ENCODE data around the gene TGIF2. TPM values are rescaled to one million over a fixed set of nuclear protein-coding genes. Genes with fewer than 3 reads are reported as not detected.
A peak's percentile ranks its signal among the peaks of the same experiment; 100 is the strongest.

The TGIF2 gene
- total and polyA plus RNA-seq, 2 of the 13 experiments (the other 11 are each of a cell fraction or from before 2014, with no cell fraction given), result 41.3 to 53.9 TPM

GRCh38 chr20:36632147-36632486 lies 58.7 kb downstream of the TGIF2 start (continued):
- TF ChIP-seq ZMAT5 (CRISPR knock-in tag; IDR thresholded peaks at IDR 0.05; ENCODE audit: borderline replicate concordance, low read depth), result no peak
- peak; percentile 31; the same call in 1 of the 2 replicates for TF ChIP-seq NR0B2 (CRISPR knock-in tag; IDR thresholded peaks at IDR 0.05)
- no peak for TF ChIP-seq ZNF703 (CRISPR knock-in tag; IDR thresholded peaks at IDR 0.05; ENCODE audit: borderline replicate concordance)
- no peak for TF ChIP-seq ZNF530 (CRISPR knock-in tag; IDR thresholded peaks at IDR 0.05; ENCODE audit: low read depth)

GRCh38 chr20:36632487-36633284 lies 59.3 kb downstream of the TGIF2 start:
- TSS peak; percentile 65 for BruUV-seq (replicated peaks)
- H3K4me2 ChIP-seq (ENCODE audit: low read depth, low read length), result peak overlapping the region; percentile 88
- ATAC-seq, result peak; percentile 96
- TF ChIP-seq RBAK (CRISPR knock-in tag; IDR thresholded peaks at IDR 0.05) (peak; percentile 21; the same call in 1 of the 2 replicates), MED1 (CRISPR knock-in tag; IDR thresholded peaks at IDR 0.05) (peak; percentile 54), MYPOP (CRISPR knock-in tag; IDR thresholded peaks at IDR 0.05) (peak; percentile 66; the same call in 1 of the 2 replicates), SMAD9 (CRISPR knock-in tag; IDR thresholded peaks at IDR 0.05) (no peak), NFYC (CRISPR knock-in tag; IDR thresholded peaks at IDR 0.05) (no peak), CEBPG (CRISPR knock-in tag; IDR thresholded peaks at IDR 0.05) (peak; percentile 97), HINFP (CRISPR knock-in tag; IDR thresholded peaks at IDR 0.05; ENCODE audit: low read depth) (peak; percentile 28; the same call in 1 of the 2 replicates), DDIT3 (CRISPR knock-in tag; IDR thresholded peaks at IDR 0.05) (no peak), ZNF30 (CRISPR knock-in tag; IDR thresholded peaks at IDR 0.05) (0 out of 2 replicates have a peak, but pooled peaks have one; percentile 48), NCOA2 (CRISPR knock-in tag; IDR thresholded peaks at IDR 0.05) (peak; percentile 63), MXI1 (IDR thresholded peaks at IDR 0.05; ENCODE audit: borderline replicate concordance, low read depth, low read length) (no peak), ZNF224 (CRISPR knock-in tag; IDR thresholded peaks at IDR 0.05) (no peak), RAD51 (IDR thresholded peaks at IDR 0.05; ENCODE audit: borderline replicate concordance) (no peak), BRF2 (CRISPR knock-in tag; IDR thresholded peaks at IDR 0.05) (no peak)

More at GRCh38 chr20:36632487-36633284, 59.3 kb downstream of the TGIF2 start:
- intact Hi-C loops (cut with micrococcal nuclease; ENCODE audit: unreplicated experiment) (loop anchor here (1.0 kb wide), 1 partner anchor 20 kb away; no protein-coding TSS in a partner anchor), in situ Hi-C loops (cut with HindIII; ENCODE audit: extremely low pct_ligation_motif_present, low pct_unique_long_range_greater_than_20kb) (no loop called here)
- Histone ChIP-seq H3K27ac (ENCODE audit: extremely low read length, insufficient read depth, low read length) (peak overlapping the region; percentile 14), H3K9ac (ENCODE audit: insufficient read depth, low read depth, low read length) (peak overlapping the region; percentile 71), H3K27me3 (ENCODE audit: control insufficient read depth in 1 of 2, insufficient read depth in 2 of 2, low read length in 2 of 2) (no peaks in the 10 kb centered on the region), H3K36me3 (replicated peaks in 1 of 2; ENCODE audit: control insufficient read depth in 1 of 2, insufficient read depth in 2 of 2, low read length in 2 of 2) (no peaks in the 10 kb centered on the region), H3K4me3 (replicated peaks in 1 of 3; ENCODE audit: insufficient read depth in 1 of 3, low read depth in 2 of 3, low read length in 3 of 3) (peak overlapping the region; percentile 15 to 68 (median 26); a peak in 4 of 6 replicates), H2AFZ (ENCODE audit: low read length) (peak overlapping the region; percentile 74), H3K9me3 (ENCODE audit: low read length) (no peaks in the 10 kb centered on the region), H3K4me1 (ENCODE audit: insufficient read depth, low read length) (peaks cover 31% of the 10 kb centered on the region), H3K79me2 (ENCODE audit: insufficient read depth, low read length) (no peaks in the 10 kb centered on the region), H4K20me1 (ENCODE audit: insufficient read depth, low read length) (no peaks in the 10 kb centered on the region)
- 15% methylated on average over 14 of the region's 14 CpGs for WGBS (ENCODE audit: low lambda C conversion rate)
- peak; percentile 87 for DNase-seq (ENCODE audit: low spot score)
- ChIA-PET POLR2A (interaction anchor here (0.8 to 5.5 kb wide), 16 partner anchors 8 to 176 kb away, joined by 3 to 54 read pairs (median 5); partner anchors contain the start of genes NDRG3 and RAB5IF), CTCF (ENCODE audit: low intra/inter-chr PET ratio, low total read pairs) (interaction anchor here (1.3 to 1.8 kb wide), 4 partner anchors 20 to 76 kb away, joined by 3 to 20 read pairs (median 6); partner anchors contain the start of gene RAB5IF)
- peak; percentile 95 for FAIRE-seq
